HepG2 (cell line): ENCODE measurements around the gene C20orf204. TPM values are rescaled to one million over a fixed set of nuclear protein-coding genes. Genes with fewer than 3 reads are reported as not detected.

Experiments
- ATAC-seq: fragments of 200-7000 bp; cut with Tn5 transposase; 3 replicates; pipeline ENCODE4 v1.9.1; 2020; ENCODE audit warnings: mild to moderate bottlenecking, moderate library complexity
- BruUV-seq: library from RNA; stranded (reverse); fragments of 400-500 nt; replicated peaks from 2 replicates; lab custom pipeline; 2021; lab: Mats Ljungman, UMichigan
- CTCF ChIA-PET: fragments of 300-600 bp; formaldehyde crosslinking; extraction: SDS; loops from one replicate; lab custom pipeline; 2021; ENCODE audit warnings: low total read pairs, inconsistent platforms, low intra/inter-chr PET ratio; lab: Yijun Ruan, JAX
- POLR2A ChIA-PET: fragments of 350-600 bp; sonication (Branson Sonifier 250); formaldehyde crosslinking; loops from one replicate; lab custom pipeline; 2020; ENCODE audit warnings: antibody characterized with exemption, inconsistent platforms; lab: Yijun Ruan, JAX
- DNase-seq: peaks from one replicate; pipeline ENCODE4 v3.0.0-alpha.2; 2015; ENCODE audit warnings: low spot score
- FAIRE-seq: peaks from 3 replicates; lab custom pipeline; 2011; peaks lifted over from hg19 to GRCh38; lab: Jason Lieb, UNC
- H2AFZ ChIP-seq: one replicate; pipeline ENCODE4 v1.6.1; 2011; ENCODE audit warnings: low read length, inconsistent platforms
- H3K27ac ChIP-seq: fragments of 300-600 bp; 3 replicates; pipeline ENCODE4 v1.8.0; 2011; ENCODE audit warnings: mixed run types, mild to moderate bottlenecking, mixed read lengths, low read length, inconsistent platforms; ENCODE audit not compliant: insufficient read depth; ENCODE audit errors: extremely low read length
- H3K27me3 ChIP-seq, 2 experiments: fragments of 200-600 bp in 1 of 2; 2 replicates in 1 of 2; 3 replicates in 1 of 2; pipeline versions ENCODE4 v1.6.0 to v1.8.0; 2011; ENCODE audit warnings: low read length in 2 of 2, mild to moderate bottlenecking in 2 of 2, moderate library complexity in 2 of 2, inconsistent platforms in 1 of 2; ENCODE audit not compliant: insufficient read depth in 2 of 2, control insufficient read depth in 1 of 2
- H3K36me3 ChIP-seq, 2 experiments: fragments of 200-600 bp in 1 of 2; replicated peaks in 1 of 2; 2 replicates in 1 of 2; 3 replicates in 1 of 2; pipeline versions ENCODE4 v1.5.1 to v1.8.0; 2011; ENCODE audit warnings: low read length in 2 of 2, inconsistent platforms in 1 of 2; ENCODE audit not compliant: insufficient read depth in 2 of 2, control insufficient read depth in 1 of 2
- H3K4me1 ChIP-seq: 2 replicates; pipeline ENCODE4 v1.5.1; 2012; ENCODE audit warnings: low read length, inconsistent platforms; ENCODE audit not compliant: insufficient read depth
- H3K4me2 ChIP-seq: 2 replicates; pipeline ENCODE4 v1.6.0; 2011; ENCODE audit warnings: low read depth, low read length, inconsistent platforms
- H3K4me3 ChIP-seq, 3 experiments: fragments of 200-600 bp in 1 of 3; sonication (generic), shearing (Covaris generic) in 1 of 3; replicated peaks in 1 of 3; 2 replicates each; pipeline ENCODE4 v1.5.1; 2011 to 2016; ENCODE audit warnings: low read length in 3 of 3, inconsistent platforms in 2 of 3, low read depth in 2 of 3, mild to moderate bottlenecking in 2 of 3, control low read depth in 1 of 3, mixed read lengths in 1 of 3; ENCODE audit not compliant: insufficient read depth in 1 of 3
- H3K79me2 ChIP-seq: one replicate; pipeline ENCODE4 v1.6.1; 2011; ENCODE audit warnings: low read length, inconsistent platforms; ENCODE audit not compliant: insufficient read depth
- H3K9ac ChIP-seq: 2 replicates; pipeline ENCODE4 v1.6.0; 2011; ENCODE audit warnings: mild to moderate bottlenecking, low read depth, low read length, inconsistent platforms; ENCODE audit not compliant: insufficient read depth
- H3K9me3 ChIP-seq: 2 replicates; pipeline ENCODE4 v1.5.1; 2012; ENCODE audit warnings: mild to moderate bottlenecking, low read length
- H4K20me1 ChIP-seq: 2 replicates; pipeline ENCODE4 v1.6.0; 2011; ENCODE audit warnings: inconsistent platforms, mild to moderate bottlenecking, low read length, moderate library complexity; ENCODE audit not compliant: insufficient read depth
- ATM ChIP-seq: fragments of 450-650 bp; IDR thresholded peaks from 2 replicates; pipeline ENCODE4 v1.7.1; 2017; ENCODE audit warnings: mild to moderate bottlenecking, borderline replicate concordance
- BCL6 ChIP-seq: IDR thresholded peaks from 2 replicates; pipeline ENCODE4 v1.6.1; 2016; ENCODE audit warnings: missing genetic modification reagents, missing compliant biosample characterization
- CENPT ChIP-seq: sonication (generic); formaldehyde crosslinking; IDR thresholded peaks from 2 replicates; pipeline ENCODE4 v1.8.0; 2022; ENCODE audit warnings: low read depth, mild to moderate bottlenecking, moderate library complexity, missing genetic modification reagents
- DZIP1 ChIP-seq: sonication (generic); formaldehyde crosslinking; IDR thresholded peaks from 2 replicates; pipeline ENCODE4 v1.5.0; 2020; ENCODE audit warnings: mild to moderate bottlenecking, missing genetic modification reagents
- ELF3 ChIP-seq: IDR thresholded peaks from 2 replicates; pipeline ENCODE4 v1.6.1; 2016; ENCODE audit warnings: missing genetic modification reagents, missing compliant biosample characterization
- GLI4 ChIP-seq: sonication (generic); formaldehyde crosslinking; IDR thresholded peaks from 2 replicates; pipeline ENCODE4 v1.5.1; 2020; ENCODE audit warnings: missing genetic modification reagents, mild to moderate bottlenecking, moderate library complexity, borderline replicate concordance
- HDAC6 ChIP-seq: fragments of 200-600 bp; sonication (generic); IDR thresholded peaks from 2 replicates; pipeline ENCODE4 v1.7.0; 2017; ENCODE audit warnings: mild to moderate bottlenecking, antibody characterized with exemption, low read length, low read depth
- HOXA5 ChIP-seq: sonication (generic); formaldehyde crosslinking; IDR thresholded peaks from 2 replicates; pipeline ENCODE4 v1.4.0; 2020; ENCODE audit warnings: missing genetic modification reagents
- HOXA7 ChIP-seq: sonication (generic); formaldehyde crosslinking; IDR thresholded peaks from 2 replicates; pipeline ENCODE4 v1.8.1; 2022; ENCODE audit warnings: mild to moderate bottlenecking, missing genetic modification reagents, moderate library complexity
- KDM2A ChIP-seq: sonication (generic); formaldehyde crosslinking; IDR thresholded peaks from 2 replicates; pipeline ENCODE4 v1.4.0; 2020; ENCODE audit warnings: low read depth, missing genetic modification reagents, borderline replicate concordance
- NCOA1 ChIP-seq: sonication (generic); formaldehyde crosslinking; IDR thresholded peaks from 2 replicates; pipeline ENCODE4 v1.9.0; 2021; ENCODE audit warnings: missing genetic modification reagents
- RARG ChIP-seq: sonication (generic); formaldehyde crosslinking; IDR thresholded peaks from 2 replicates; pipeline ENCODE4 v1.4.0; 2020; ENCODE audit warnings: low read depth, mild to moderate bottlenecking, missing genetic modification reagents
- RFXAP ChIP-seq: sonication (generic); formaldehyde crosslinking; IDR thresholded peaks from 2 replicates; pipeline ENCODE4 v1.4.0; 2020; ENCODE audit warnings: missing genetic modification reagents, borderline replicate concordance
- THYN1 ChIP-seq: sonication (generic); formaldehyde crosslinking; IDR thresholded peaks from 2 replicates; pipeline ENCODE4 v1.8.1; 2023; ENCODE audit warnings: low read depth, mild to moderate bottlenecking, moderate library complexity, missing genetic modification reagents, borderline replicate concordance
- ZBTB26 ChIP-seq: IDR thresholded peaks from 2 replicates; pipeline ENCODE4 v1.6.1; 2016; ENCODE audit warnings: missing compliant biosample characterization, missing genetic modification reagents, borderline replicate concordance
- ZFP36L2 ChIP-seq: sonication (generic); formaldehyde crosslinking; IDR thresholded peaks from 2 replicates; pipeline ENCODE4 v1.4.0; 2020; ENCODE audit warnings: missing genetic modification reagents
- ZFYVE20 ChIP-seq: sonication (generic); formaldehyde crosslinking; IDR thresholded peaks from 2 replicates; pipeline ENCODE4 v1.8.0; 2023; ENCODE audit warnings: low read depth, mild to moderate bottlenecking, moderate library complexity, missing genetic modification reagents, borderline replicate concordance
- ZNF430 ChIP-seq: sonication (generic); formaldehyde crosslinking; IDR thresholded peaks from 2 replicates; pipeline ENCODE4 v1.9.0; 2021; ENCODE audit warnings: mild to moderate bottlenecking, missing genetic modification reagents
- ZNF432 ChIP-seq: sonication (generic); formaldehyde crosslinking; IDR thresholded peaks from 2 replicates; pipeline ENCODE4 v1.5.0; 2020; ENCODE audit warnings: missing genetic modification reagents, mild to moderate bottlenecking, borderline replicate concordance
- WGBS: methylation state at CpG from one replicate; pipeline ENCODE4 v1.1.6; 2017; ENCODE audit warnings: low lambda C conversion rate; 5-methylcytosine and 5-hydroxymethylcytosine counted together
- in situ Hi-C: cut with HindIII; loops from 2 replicates; pipeline ENCODE4 v1.10.0; 2017; ENCODE audit warnings: low pct_unique_long_range_greater_than_20kb; ENCODE audit not compliant: extremely low pct_ligation_motif_present
- intact Hi-C: fragments of 100-400 bp; cut with micrococcal nuclease; formaldehyde crosslinking; loops from one replicate; pipeline ENCODE4 v1.10.0; 2022; ENCODE audit not compliant: unreplicated experiment
- polyA plus RNA-seq, 8 experiments: library from polyadenylated mRNA; depleted of rRNA in 3 of 8; stranded (reverse) in 7 of 8; unstranded in 1 of 8; fragments of >200 nt; fragmentation: Illumina TruSeq in 4 of 8; extraction: Trizol in 4 of 8; gene quantifications; 2 replicates each; pipeline versions ENCODE4 v1.2.1 to v1.2.3, GENCODE V29; 2011 to 2016; ENCODE audit warnings: low read depth in 4 of 8, missing spikeins in 1 of 8, mixed read lengths in 1 of 8; ENCODE audit not compliant: insufficient read depth in 1 of 8
- total RNA-seq, 5 experiments: library from RNA; depleted of rRNA; stranded (reverse); fragments of >200 nt; fragmentation: Illumina TruSeq; extraction: Trizol; gene quantifications; 2 replicates each; pipeline ENCODE4 v1.2.3, GENCODE V29; 2016; ENCODE audit warnings: low read depth in 1 of 5

The C20orf204 gene
- total and polyA plus RNA-seq, 2 of the 13 experiments (the other 11 are each of a cell fraction or from before 2014, with no cell fraction given), result 22.1 to 80.0 TPM

- no peak overlapping the region for H3K27ac ChIP-seq
- no TSS peak for BruUV-seq
- H3K36me3 ChIP-seq, result no peaks in the 10 kb centered on the region
- H3K27me3 ChIP-seq, result no peaks in the 10 kb centered on the region
- 0 out of 2 replicates have a peak, but pooled peaks cover 9% of the 10 kb centered on the region for H4K20me1 ChIP-seq
- CTCF ChIA-PET, result no interaction called here
- TF ChIP-seq ZNF432 (CRISPR knock-in tag) (no peak), KDM2A (no peak), HDAC6 (no peak), THYN1 (no peak), NCOA1 (no peak), ZNF430 (CRISPR knock-in tag) (no peak), RFXAP (no peak), ELF3 (no peak), GLI4 (no peak), ZFP36L2 (CRISPR knock-in tag) (no peak), ZBTB26 (CRISPR knock-in tag) (no peak), HOXA5 (CRISPR knock-in tag) (no peak), BCL6 (CRISPR knock-in tag) (no peak), ATM (no peak), RARG (no peak), DZIP1 (CRISPR knock-in tag) (no peak), CENPT (CRISPR knock-in tag) (no peak), HOXA7 (CRISPR knock-in tag) (no peak), ZFYVE20 (CRISPR knock-in tag) (no peak)
- FAIRE-seq, result no peak
- no peak overlapping the region for H3K4me2 ChIP-seq
- POLR2A ChIA-PET, result interaction anchor here (4.9 kb wide), 1 partner anchor 12 kb away, joined by 25 read pairs; no protein-coding TSS in a partner anchor
- no peak for DNase-seq
- intact Hi-C loops (no loop called here), in situ Hi-C loops (no loop called here)
- peaks cover 41% of the 10 kb centered on the region for H3K4me1 ChIP-seq
- no peak overlapping the region for H3K4me3 ChIP-seq
- H3K79me2 ChIP-seq, result no peaks in the 10 kb centered on the region
- no peaks in the 10 kb centered on the region for H3K9me3 ChIP-seq
- H3K9ac ChIP-seq, result no peak overlapping the region
- no peak overlapping the region for H2AFZ ChIP-seq
- no peak for ATAC-seq
- WGBS, result 88% methylated on average over 3 of the region's 7 CpGs
Measured at GRCh38 chr20:64077541-64077875, 41.5 kb downstream of the C20orf204 start.
